Muscle of arm (tissue), 12 donors: Measurements from ENCODE around the gene MPP1. TPM values are rescaled to one million over a fixed set of nuclear protein-coding genes. Genes with fewer than 3 reads are reported as not detected.
"Not testable (repeated sequence)": the region's sequence is repeated elsewhere in the genome, so short reads cannot be mapped to it uniquely, and the experiment has no call there.

ENCODE experiments used
- DNase-seq: peaks from one replicate; pipeline ENCODE4 v3.0.0-alpha.2; 2013
- polyA plus RNA-seq, 12 donors: library from polyadenylated mRNA; unstranded; fragments of 120-200 nt; gene quantifications; one replicate each; pipeline ENCODE4 v1.2.1, GENCODE V29; 2013; ENCODE audit not compliant: insufficient read length in 12 of 12

MPP1 gene
- polyA plus RNA-seq, 12 donors, result 13.0 to 51.0 (median 19.6) TPM; not detected in 1

GRCh38 chrX:154816326-154816898 lies 11.1 kb upstream of the MPP1 start:
- not testable (repeated sequence) for DNase-seq

- no peak for DNase-seq
These were observed 10.1 kb upstream of the MPP1 start for GRCh38 chrX:154815274-154815818.

GRCh38 chrX:154813801-154814200 lies 8.5 kb upstream of the MPP1 start:
- no peak for DNase-seq

GRCh38 chrX:154812341-154813101 lies 7.2 kb upstream of the MPP1 start:
- no peak for DNase-seq

- no peak for DNase-seq
These were observed 4.8 kb upstream of the MPP1 start for GRCh38 chrX:154809939-154810665.

- no peak for DNase-seq
These were observed 1.7 kb upstream of the MPP1 start for GRCh38 chrX:154806837-154807501.

- DNase-seq, result no peak
These were observed 409 bp upstream of the MPP1 start for GRCh38 chrX:154805696-154806091.

- no peak for DNase-seq
These were observed 876 bp downstream of the MPP1 start for GRCh38 chrX:154804261-154804956.

GRCh38 chrX:154802947-154803346 lies 2.3 kb downstream of the MPP1 start:
- no peak for DNase-seq

- no peak for DNase-seq
These were observed 4.6 kb downstream of the MPP1 start for GRCh38 chrX:154800478-154801210.

GRCh38 chrX:154799556-154800348 lies 5.5 kb downstream of the MPP1 start:
- DNase-seq, result no peak

GRCh38 chrX:154797006-154797405 lies 8.3 kb downstream of the MPP1 start:
- DNase-seq, result no peak

GRCh38 chrX:154795016-154795415 lies 10.3 kb downstream of the MPP1 start:
- DNase-seq, result no peak

GRCh38 chrX:154793084-154793795 lies 12.0 kb downstream of the MPP1 start:
- no peak for DNase-seq

- DNase-seq, result no peak
These were observed 13.3 kb downstream of the MPP1 start for GRCh38 chrX:154791939-154792338.

GRCh38 chrX:154791467-154791866 lies 13.8 kb downstream of the MPP1 start:
- no peak for DNase-seq

- no peak for DNase-seq
These were observed 19.6 kb downstream of the MPP1 start for GRCh38 chrX:154785716-154786115.

GRCh38 chrX:154784149-154784995 lies 20.9 kb downstream of the MPP1 start:
- DNase-seq, result no peak
